Ascending aorta (tissue), 2 donors: Measurements from ENCODE around the gene SP6. TPM values are rescaled to one million over a fixed set of nuclear protein-coding genes. Genes with fewer than 3 reads are reported as not detected.

Experiments
- DNase-seq, 2 donors: peaks; one replicate each; pipeline ENCODE4 v3.0.0-alpha.2; 2019; ENCODE audit warnings: low spot score in 2 of 2
- H3K27ac ChIP-seq, 2 donors: fragments of 200-600 bp; sonication (generic); one replicate each; pipeline ENCODE4 v1.5.1; 2016 to 2017; ENCODE audit warnings: mild to moderate bottlenecking in 1 of 2
- H3K27me3 ChIP-seq: fragments of 200-600 bp; sonication (generic); one replicate; pipeline ENCODE4 v1.5.1; 2017
- H3K36me3 ChIP-seq, 2 donors: fragments of 200-600 bp; sonication (generic); one replicate each; pipeline ENCODE4 v1.5.1; 2016
- H3K4me1 ChIP-seq, 2 donors: fragments of 200-600 bp; sonication (generic); one replicate each; pipeline ENCODE4 v1.5.1; 2016 to 2017; ENCODE audit warnings: mild to moderate bottlenecking in 1 of 2
- H3K4me3 ChIP-seq, 2 donors: fragments of 200-600 bp; sonication (generic); one replicate each; pipeline ENCODE4 v1.5.1; 2016 to 2017; ENCODE audit warnings: mild to moderate bottlenecking in 1 of 2
- H3K9me3 ChIP-seq, 2 donors: fragments of 200-600 bp; sonication (generic); one replicate each; pipeline ENCODE4 v1.5.1; 2016
- CTCF ChIP-seq, 3 experiments: fragments of 200-600 bp in 2 of 3; fragments of 450-650 bp in 1 of 3; sonication (generic) in 2 of 3; IDR thresholded peaks; one replicate each; pipeline ENCODE4 v1.5.1; 2016 to 2019; ENCODE audit warnings: antibody characterized with exemption in 3 of 3, mild to moderate bottlenecking in 1 of 3, moderate library complexity in 1 of 3
- intact Hi-C: fragments of 100-400 bp; cut with DNase I; formaldehyde crosslinking; loops from one replicate; pipeline ENCODE4 v1.15.1; 2023
- total RNA-seq: library from RNA; depleted of rRNA; stranded (reverse); fragments of >200 nt; gene quantifications from one replicate; pipeline ENCODE4 v1.1.0, GENCODE V29; 2016

The SP6 gene
- total RNA-seq, 1 donor from 2014 or later, result 0.11 TPM

- no peak for TF ChIP-seq CTCF (IDR thresholded peaks at IDR 0.05)
- H3K36me3 ChIP-seq, result peaks cover 44 to 59% of the 10 kb centered on the region in 2 donors
- no peak for DNase-seq
- no peak overlapping the region for H3K27ac ChIP-seq
- no peaks in the 10 kb centered on the region for H3K9me3 ChIP-seq
- peaks cover 5 to 12% of the 10 kb centered on the region in 2 donors for H3K4me1 ChIP-seq
- H3K27me3 ChIP-seq, result no peaks in the 10 kb centered on the region
- intact Hi-C loops, result no loop called here
- no peak overlapping the region for H3K4me3 ChIP-seq
Measured at GRCh38 chr17:47819475-47819874, 31.5 kb downstream of the SP6 start.

GRCh38 chr17:47818002-47818695, 32.8 kb downstream of the SP6 start:
- no peak overlapping the region for H3K27ac ChIP-seq
- intact Hi-C loops, result no loop called here
- no peak overlapping the region for H3K4me3 ChIP-seq
- peaks cover 5 to 12% of the 10 kb centered on the region in 2 donors for H3K4me1 ChIP-seq
- no peak for DNase-seq
- H3K36me3 ChIP-seq, result peaks cover 32 to 60% of the 10 kb centered on the region in 2 donors
- no peaks in the 10 kb centered on the region for H3K27me3 ChIP-seq
- TF ChIP-seq CTCF (IDR thresholded peaks at IDR 0.05), result no peak
- H3K9me3 ChIP-seq, result no peaks in the 10 kb centered on the region

GRCh38 chr17:47816947-47817346, 34.0 kb downstream of the SP6 start:
- intact Hi-C loops, result no loop called here
- no peak for DNase-seq
- Histone ChIP-seq H3K27me3 (no peaks in the 10 kb centered on the region), H3K9me3 (no peaks in the 10 kb centered on the region), H3K4me3 (no peak overlapping the region), H3K4me1 (peaks cover under 1 to 8% of the 10 kb centered on the region in 2 donors), H3K27ac (no peak overlapping the region), H3K36me3 (peaks cover 32 to 68% of the 10 kb centered on the region in 2 donors)
- TF ChIP-seq CTCF (IDR thresholded peaks at IDR 0.05), result no peak

- no peak for DNase-seq
- no peaks in the 10 kb centered on the region for H3K27me3 ChIP-seq
- H3K4me3 ChIP-seq, result no peak overlapping the region
- H3K9me3 ChIP-seq, result no peaks in the 10 kb centered on the region
- no peak for TF ChIP-seq CTCF (IDR thresholded peaks at IDR 0.05)
- H3K27ac ChIP-seq, result no peak overlapping the region
- H3K36me3 ChIP-seq, result peaks cover 32 to 68% of the 10 kb centered on the region in 2 donors
- peaks cover 0 to 6% of the 10 kb centered on the region in 2 donors for H3K4me1 ChIP-seq
- intact Hi-C loops, result no loop called here
Measured at GRCh38 chr17:47816111-47816735, 34.7 kb downstream of the SP6 start.

GRCh38 chr17:47815106-47815918, 35.7 kb downstream of the SP6 start:
- H3K9me3 ChIP-seq, result no peaks in the 10 kb centered on the region
- H3K27me3 ChIP-seq, result no peaks in the 10 kb centered on the region
- TF ChIP-seq CTCF (IDR thresholded peaks at IDR 0.05), result no peak
- H3K36me3 ChIP-seq, result peaks cover 32 to 68% of the 10 kb centered on the region in 2 donors
- DNase-seq, result no peak
- no peak overlapping the region for H3K4me3 ChIP-seq
- H3K27ac ChIP-seq, result no peak overlapping the region
- intact Hi-C loops, result no loop called here
- H3K4me1 ChIP-seq, result peaks cover 0 to 3% of the 10 kb centered on the region in 2 donors
